Omental fat pad (tissue), 4 donors: ENCODE measurements around the gene TAS1R3. TPM values are rescaled to one million over a fixed set of nuclear protein-coding genes. Genes with fewer than 3 reads are reported as not detected.

Experiments used
- ATAC-seq: fragments of 150-250 bp; one replicate; pipeline ENCODE4 v1.9.1; 2016; ENCODE audit warnings: mild to moderate bottlenecking, moderate library complexity; ENCODE audit not compliant: low FRiP score
- DNase-seq: peaks from one replicate; pipeline ENCODE4 v3.0.0-alpha.2; 2019; ENCODE audit warnings: low spot score
- total RNA-seq, 4 donors: library from RNA; depleted of rRNA; stranded (reverse); fragments of >200 nt; gene quantifications; one replicate each; pipeline ENCODE4 v1.1.0, GENCODE V29; 2016
- TF ChIP-seq, protein P1 (sequence below), 3 donors: fragments of 450-650 bp; IDR thresholded peaks; one replicate each; pipeline ENCODE4 v1.5.1; 2016 to 2017; ENCODE audit warnings: antibody characterized with exemption in 3 of 3, mild to moderate bottlenecking in 3 of 3, moderate library complexity in 2 of 3

The TAS1R3 gene
- total RNA-seq, 4 donors from 2014 or later: 0.12 to 0.32 (median 0.16) TPM

DNA sequence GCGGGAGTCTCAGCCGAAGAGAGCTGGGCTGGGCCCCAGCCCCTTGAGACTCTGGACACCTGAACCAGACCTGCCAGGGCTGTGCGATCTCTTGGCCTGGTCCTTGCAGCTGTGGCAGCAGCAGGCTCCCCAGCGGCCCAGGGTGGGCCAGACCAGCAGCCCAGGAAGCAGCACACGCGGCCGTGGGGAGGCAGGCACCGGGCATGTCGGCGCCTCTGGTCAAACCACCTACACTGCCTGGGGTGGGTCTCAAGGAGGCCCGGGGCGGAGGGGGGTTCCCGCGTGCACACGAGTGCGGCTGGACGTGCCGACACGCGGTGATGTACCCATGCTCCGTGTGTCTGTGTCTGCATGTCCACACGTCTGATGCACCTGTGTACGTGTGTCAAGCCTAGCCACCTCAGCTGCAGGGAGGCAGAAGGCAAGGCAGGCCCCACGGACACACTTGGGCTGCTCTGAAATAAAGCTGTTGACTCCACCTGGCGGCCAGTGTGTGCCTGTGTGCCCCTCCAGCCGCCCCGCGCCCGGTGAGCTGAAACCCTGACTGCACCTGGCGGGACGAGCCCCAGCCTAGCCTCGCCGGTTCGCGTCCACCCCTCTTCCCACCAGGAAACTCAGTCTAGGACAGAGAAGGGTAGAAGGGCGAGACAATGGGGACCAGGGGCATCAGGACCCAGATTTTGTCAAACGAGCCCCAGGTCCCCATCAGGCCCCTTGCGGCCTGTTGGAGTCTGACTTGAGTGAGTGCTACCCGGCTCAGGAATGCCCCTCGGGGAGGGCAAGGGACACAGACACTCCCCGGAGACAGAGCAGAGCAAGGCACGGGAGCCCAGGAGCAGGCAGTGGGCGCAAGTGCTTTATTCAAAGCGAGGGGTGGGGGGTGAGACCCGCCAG is 39.3 kb upstream of the TAS1R3 start:
- TF ChIP-seq, protein P1, sequence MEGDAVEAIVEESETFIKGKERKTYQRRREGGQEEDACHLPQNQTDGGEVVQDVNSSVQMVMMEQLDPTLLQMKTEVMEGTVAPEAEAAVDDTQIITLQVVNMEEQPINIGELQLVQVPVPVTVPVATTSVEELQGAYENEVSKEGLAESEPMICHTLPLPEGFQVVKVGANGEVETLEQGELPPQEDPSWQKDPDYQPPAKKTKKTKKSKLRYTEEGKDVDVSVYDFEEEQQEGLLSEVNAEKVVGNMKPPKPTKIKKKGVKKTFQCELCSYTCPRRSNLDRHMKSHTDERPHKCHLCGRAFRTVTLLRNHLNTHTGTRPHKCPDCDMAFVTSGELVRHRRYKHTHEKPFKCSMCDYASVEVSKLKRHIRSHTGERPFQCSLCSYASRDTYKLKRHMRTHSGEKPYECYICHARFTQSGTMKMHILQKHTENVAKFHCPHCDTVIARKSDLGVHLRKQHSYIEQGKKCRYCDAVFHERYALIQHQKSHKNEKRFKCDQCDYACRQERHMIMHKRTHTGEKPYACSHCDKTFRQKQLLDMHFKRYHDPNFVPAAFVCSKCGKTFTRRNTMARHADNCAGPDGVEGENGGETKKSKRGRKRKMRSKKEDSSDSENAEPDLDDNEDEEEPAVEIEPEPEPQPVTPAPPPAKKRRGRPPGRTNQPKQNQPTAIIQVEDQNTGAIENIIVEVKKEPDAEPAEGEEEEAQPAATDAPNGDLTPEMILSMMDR (IDR thresholded peaks at IDR 0.05): peak in 1 of 3 donors; percentile 37
- DNase-seq: no peak
- ATAC-seq: peak; percentile 68

- ATAC-seq (no peak), DNase-seq (no peak)
- TF ChIP-seq, protein P1 (IDR thresholded peaks at IDR 0.05): no peak
Observed at GRCh38 chr1:1292442-1292779, 38.7 kb upstream of the TAS1R3 start.

GRCh38 chr1:1292851-1293250 is 38.2 kb upstream of the TAS1R3 start:
- ATAC-seq: no peak
- DNase-seq: no peak
- TF ChIP-seq, protein P1 (IDR thresholded peaks at IDR 0.05): no peak

DNA sequence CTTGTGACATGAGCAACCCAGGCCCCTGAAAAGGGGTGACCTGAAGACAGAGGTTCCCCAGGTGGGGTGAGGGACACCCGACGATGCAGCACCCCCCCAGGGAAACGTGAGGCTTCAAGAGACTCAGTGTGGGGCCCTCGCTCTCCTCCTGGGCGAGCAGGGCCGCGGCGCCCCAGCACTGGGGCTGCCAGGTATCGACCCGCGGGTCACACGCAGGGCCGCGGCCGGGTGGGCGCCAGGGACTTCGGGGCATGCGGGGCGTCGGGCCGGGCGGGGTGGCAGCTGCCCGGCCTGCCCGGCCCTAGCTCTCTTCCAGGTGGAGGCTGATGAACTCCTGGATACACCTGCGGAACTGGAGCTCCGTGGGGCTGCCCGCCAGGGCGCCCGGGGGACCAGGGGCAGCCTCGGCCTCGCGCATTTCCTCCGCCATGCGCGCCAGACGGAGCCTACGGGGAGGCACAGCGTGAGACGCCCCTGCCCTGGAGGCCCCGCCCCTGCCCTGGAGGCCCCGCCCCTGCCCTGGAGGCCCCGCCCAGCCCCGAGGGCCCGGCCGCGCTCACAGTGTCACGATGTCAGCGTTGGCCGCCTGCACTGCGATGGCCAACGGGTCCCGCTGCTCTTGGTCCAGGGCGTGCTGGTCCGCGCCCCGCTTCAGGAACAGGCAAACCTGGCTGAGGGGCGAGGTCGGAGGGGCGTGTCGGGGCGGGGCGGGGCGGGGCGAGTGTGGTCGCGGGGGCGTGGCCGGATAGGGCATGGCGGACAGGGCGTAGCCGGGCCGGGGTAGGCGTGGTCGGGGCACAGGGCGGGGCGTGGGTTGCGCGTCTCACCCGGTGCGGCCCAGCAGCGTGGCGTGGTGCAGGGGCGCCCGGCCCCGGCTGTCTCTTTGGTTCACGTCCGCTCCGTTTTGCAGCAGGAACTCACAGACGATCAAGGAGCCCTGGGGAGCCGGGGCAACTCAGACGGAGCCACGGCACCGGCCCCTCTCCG is 37.5 kb upstream of the TAS1R3 start:
- DNase-seq (no peak), ATAC-seq (no peak)
- TF ChIP-seq, protein P1 (IDR thresholded peaks at IDR 0.05): no peak

DNA sequence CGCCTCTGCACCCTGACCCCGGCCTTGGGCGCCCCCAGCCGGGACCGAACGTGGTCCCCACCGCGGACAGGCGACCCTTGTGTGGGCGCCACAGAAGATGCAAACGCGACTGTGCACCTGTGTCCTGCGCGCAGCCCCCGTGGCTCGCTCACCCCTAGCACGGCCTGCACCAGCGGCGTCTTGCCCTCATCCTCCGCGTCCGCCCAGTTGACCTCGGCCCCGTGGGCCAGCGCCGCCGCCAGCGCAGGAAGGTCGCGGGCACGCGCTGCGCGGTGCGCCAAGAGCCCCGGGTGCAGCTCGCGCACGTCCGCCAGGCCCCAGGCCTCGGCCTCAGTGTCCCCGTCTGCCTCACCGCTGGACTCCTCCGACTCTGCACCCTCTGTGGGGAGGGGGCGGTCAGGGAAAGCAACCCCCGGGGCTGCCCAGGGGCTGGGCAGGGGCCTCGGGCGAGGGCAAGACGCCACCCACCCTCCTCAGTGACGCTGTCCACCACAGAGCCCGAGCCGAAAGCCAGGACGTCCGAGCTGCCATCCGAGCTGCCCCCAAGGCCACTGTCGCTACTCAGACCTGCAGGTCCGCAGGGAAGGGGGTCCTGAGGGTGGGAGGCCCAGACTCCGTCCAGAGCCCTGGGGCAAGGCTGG is 36.7 kb upstream of the TAS1R3 start:
- ATAC-seq (no peak), DNase-seq (no peak)
- TF ChIP-seq, protein P1 (IDR thresholded peaks at IDR 0.05): no peak

- TF ChIP-seq, protein P1 (IDR thresholded peaks at IDR 0.05): no peak
- no peak for DNase-seq
- ATAC-seq: no peak
Observed at GRCh38 chr1:1295154-1295923, 35.7 kb upstream of the TAS1R3 start.
